ENCODE results near the gene IFNL1.
"Not testable (repeated sequence)": the region's sequence is repeated elsewhere in the genome, so short reads cannot be mapped to it uniquely, and the experiment has no call there.

Gene IFNL1

DNA sequence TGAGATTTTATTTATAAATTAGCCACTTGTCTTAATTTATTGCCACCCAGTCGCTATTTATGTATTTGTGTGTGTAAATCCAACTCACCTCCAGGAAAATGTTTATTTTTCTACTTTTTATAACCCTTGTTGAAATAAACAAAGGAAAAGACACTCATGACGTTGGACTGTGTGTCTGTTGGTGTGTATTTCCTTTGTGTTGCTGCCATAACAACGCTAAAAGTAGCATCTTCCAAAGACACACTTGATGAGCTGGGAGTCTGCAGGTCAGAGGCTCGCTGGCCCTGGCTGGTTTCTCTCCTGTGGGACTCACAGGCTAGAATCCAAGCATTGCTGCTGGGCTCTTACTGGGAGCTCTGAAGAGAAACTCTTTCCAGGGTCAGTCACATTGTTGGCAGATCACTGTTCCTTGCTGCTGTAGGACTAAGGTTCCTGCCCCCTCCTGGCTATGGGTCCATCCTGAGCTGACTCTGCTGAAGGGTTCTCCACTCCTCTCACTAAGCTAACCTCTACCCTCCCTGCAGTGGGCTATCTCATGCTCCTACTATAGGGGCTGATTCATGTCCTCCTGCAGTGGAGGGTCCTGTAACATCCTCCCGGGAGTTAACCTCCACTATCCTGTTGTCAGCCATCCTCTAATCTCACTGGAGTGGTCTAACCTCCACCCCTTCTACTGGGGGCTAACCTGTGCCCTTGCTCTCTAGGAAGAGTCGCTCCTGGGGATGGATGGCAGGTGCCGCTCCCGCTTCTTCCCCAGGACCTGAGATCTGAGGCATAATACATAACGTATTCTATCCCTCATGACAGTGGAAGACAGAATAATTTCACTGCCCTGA lies 26.0 kb upstream of the IFNL1 start:
- DNase-seq: no peak

DNA sequence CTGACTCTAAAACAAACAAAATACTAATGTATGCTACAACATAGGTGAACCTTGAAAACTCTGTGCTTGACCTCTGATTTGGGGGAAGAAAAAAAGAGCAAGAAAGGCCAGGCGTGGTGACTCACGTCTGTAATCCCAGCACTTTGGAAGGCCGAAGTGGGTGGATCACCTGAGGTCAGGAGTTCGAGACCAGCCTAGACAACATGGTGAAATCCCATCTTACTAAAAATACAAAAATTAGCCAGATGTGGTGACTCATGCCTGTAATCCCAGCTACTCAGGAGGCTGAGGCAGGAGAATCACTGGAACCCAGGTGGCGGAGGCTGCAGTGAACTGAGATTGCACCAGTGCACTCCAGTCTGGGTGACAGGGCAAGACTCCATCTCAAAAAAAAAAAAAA lies 22.3 kb upstream of the IFNL1 start:
- DNase-seq: not testable (repeated sequence)

DNA sequence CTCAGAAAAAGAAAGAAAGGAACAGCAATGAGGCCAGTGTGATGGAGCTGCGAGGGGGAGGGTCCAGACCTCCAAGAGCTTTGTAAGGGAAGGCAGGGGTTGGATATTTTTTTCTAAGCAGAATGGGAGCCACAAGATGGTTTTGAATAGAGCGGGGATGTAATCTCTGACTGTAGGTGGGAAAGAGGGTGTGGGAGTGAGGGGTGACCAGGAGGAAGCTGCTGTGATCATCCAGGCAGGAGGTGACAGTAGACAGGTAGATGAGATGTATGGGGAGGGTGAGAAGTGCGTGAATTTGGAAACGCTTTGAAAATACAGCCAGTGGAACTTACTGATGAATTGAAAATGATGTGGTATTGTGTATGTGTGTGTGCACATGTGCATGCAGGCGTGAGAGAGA lies 20.6 kb upstream of the IFNL1 start:
- DNase-seq: no peak

DNA sequence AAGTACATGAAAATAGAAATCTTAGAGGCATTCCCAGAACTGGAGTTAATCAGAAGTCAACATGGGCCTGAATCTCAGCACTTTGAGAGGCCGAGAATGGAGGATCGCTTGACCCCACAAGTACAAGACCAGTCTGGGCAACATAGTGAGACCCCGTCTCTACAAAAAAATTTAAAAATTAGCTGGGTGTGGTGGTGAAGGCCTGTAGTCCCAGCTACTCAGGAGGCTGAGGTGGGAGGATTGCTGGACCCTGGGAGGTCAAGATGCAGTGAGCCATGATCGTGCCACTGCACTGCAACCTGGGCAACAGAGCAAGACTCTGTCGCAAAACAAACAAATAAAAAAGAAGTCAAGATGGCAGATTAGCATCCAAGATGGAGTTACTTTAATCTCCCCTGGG lies 19.5 kb upstream of the IFNL1 start:
- no peak for DNase-seq

DNA sequence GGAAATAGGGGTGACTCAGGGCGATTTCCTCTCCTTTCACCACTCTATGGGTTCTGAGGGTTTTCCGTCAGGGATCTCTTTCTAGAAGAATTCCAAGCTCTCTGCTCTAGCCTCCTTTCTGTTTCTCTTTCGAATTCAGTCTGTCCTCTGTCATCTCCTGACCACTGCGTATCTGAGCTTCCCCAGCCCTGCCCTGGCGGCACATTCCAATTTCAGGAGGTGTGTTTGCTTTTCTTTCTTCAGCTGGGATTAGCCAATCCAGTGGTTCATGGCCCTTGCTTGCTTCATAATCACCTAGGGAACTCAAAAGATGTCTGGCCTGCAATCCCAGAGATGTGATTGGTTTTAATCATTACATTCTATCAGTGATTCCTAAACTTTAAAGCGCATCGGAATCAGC lies 18.6 kb upstream of the IFNL1 start:
- no peak for DNase-seq

DNA sequence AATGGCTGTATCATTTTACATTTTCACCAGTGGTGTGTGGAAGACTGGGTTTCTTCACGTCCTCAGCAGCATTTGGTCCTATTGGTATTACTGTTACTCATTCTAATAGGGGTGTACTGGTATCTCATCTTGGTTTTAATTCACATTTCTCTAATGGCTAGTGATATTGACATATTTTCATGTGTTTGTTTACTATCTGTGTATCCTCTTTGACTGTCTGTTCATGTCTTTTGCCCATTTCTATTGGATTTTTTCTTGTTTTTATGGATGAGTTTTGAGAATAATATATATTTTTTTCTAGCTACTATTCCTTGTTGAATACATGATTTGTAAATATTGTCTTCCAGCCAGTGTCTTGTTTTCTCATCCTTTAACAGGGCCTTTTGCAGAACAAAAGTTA lies 14.2 kb upstream of the IFNL1 start:
- DNase-seq: no peak

DNA sequence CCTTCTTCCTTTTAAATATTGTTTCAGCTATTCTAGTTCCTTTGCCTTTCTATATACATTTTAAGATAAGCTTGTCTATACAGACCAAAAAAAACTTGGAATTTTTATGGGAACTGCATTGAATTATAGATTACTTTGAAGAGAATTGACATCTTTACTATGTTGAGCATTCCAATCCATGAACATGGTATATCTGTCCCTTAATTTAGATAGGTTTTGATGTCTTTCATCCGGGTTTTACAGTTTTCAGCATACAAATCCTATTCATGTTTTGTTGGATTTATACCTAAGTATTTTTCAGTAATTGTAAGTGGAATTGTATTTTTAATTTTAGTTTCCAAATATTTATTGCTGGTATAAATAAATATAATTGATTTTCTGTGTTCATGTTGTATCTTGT lies 12.2 kb upstream of the IFNL1 start:
- DNase-seq: no peak

DNA sequence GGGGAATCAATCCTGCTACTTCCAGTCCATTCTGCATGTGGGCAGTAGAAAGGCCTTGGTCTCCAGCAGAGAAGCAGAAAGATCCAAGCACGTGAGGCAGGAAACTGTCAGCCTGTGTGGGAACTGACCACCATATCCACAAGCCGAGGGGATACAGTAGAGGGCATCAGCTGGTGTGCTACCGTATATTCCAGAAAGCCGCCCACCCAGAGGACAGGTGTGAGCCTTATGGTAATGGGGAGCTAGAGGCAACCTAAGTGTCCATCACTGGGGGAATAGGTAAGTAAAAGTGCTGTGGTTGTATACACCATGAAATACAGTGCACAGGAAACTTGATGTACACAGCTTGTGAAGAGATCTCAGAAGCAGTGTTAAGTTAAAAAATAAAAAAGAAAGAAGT lies 2.8 kb upstream of the IFNL1 start:
- DNase-seq: no peak

DNA sequence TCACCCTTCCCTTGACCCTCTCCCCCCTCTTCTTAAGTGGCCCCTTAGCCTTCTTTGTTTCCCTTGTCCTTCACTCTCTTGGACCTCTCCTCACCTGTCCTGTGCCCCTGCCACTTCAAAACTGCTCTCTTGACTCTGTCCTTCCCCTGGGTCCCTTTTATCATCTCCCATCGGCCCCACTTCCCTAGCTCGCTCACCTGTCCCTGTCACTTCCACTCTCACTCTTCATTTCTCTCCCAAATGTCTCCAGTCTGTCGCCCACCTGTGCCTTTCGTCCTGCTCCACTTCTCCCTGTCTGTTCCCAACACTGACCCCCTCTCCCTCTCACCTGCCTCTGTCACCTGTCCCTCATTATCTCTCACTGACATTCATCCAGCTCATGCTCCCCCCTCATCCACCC lies 699 bp downstream of the IFNL1 start:
- no peak for DNase-seq

DNA sequence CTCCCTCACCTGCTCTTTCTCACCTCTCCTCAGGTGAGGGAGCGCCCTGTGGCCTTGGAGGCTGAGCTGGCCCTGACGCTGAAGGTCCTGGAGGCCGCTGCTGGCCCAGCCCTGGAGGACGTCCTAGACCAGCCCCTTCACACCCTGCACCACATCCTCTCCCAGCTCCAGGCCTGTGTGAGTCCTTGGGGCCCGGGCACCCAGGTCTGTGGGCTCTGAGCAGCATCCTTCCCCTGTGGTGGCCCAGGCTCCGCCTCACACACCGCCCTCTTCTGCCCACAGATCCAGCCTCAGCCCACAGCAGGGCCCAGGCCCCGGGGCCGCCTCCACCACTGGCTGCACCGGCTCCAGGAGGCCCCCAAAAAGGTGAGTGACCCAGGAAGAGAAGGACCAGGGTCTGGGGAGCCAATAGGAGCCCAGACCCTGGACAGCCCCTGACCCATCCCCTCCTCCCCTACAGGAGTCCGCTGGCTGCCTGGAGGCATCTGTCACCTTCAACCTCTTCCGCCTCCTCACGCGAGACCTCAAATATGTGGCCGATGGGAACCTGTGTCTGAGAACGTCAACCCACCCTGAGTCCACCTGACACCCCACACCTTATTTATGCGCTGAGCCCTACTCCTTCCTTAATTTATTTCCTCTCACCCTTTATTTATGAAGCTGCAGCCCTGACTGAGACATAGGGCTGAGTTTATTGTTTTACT lies 1.9 kb downstream of the IFNL1 start:
- DNase-seq: peak; percentile 18

DNA sequence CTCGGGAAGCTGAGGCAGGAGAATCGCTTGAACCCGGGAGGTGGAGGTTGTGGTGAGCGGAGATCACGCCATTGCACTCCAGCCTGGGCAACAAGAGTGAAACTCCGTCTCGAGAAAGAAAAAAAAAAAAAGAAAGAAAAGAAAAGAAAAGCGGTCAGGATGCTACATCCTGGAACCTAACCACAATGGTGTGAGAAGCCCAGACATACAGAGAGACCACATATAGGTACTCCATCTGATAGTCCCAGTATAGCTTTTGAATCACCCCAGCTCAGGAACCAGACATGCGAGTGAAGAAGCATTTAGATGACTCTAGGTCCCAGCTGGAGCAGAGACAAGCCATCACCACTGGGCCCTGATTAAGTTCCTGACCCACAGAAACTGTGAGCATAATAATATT lies 3.2 kb downstream of the IFNL1 start:
- DNase-seq: no peak

DNA sequence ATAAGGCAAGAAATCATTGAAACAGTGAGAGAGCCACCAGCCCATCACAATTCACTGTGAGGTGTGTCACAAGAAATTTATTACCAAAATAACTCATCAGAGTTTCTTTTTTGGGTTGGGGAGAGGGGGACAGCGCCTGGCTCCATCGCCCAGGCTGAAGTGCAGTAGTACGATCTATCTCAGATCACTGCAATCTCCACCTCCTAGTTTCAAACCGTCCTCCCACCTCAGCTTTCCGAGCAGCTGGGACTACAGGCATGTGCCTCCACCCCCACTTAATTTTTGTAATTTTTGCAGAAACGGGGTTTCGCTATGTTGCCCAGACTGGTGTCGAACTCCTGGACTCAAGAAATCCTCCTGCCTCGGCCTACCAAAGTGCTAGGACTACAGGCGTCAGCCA lies 3.6 kb downstream of the IFNL1 start:
- DNase-seq: no peak

DNA sequence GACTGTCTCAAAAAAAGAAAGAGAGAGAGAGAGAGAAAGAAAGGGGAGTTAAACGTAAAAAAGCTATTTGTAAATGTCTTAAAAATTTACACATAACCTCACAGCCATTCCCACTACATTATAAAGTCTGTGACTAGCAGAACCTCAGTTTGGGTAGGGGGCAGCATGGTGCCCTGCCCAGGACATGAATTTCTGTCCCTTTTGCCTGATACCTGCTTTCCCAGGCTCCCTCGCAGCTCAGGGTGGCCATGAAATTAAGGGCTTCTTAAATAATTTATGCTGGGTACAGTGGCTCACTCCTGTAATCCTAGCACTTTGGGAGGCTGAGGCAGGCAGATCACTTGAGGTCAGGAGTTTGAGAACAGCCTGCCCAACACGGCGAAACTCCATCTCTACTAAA lies 4.8 kb downstream of the IFNL1 start:
- no peak for DNase-seq

DNA sequence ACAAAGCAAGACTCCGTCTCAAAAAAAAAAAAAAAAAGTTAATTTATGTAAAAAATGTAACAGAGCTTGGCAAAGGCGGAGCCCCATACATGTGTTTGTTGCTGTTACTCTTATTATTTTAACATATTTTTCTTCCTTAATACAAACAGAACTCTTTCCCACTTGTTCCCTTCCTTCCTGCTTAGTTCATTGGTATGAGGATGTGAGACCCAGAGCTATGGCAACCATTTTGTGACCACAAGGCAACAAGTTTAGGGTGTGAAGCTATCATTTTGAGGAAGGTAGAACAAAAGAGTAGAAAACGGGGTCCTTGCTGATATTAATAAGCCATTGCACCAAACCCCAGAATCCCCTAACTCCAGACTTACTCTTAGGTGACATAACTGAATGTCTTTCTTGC lies 5.4 kb downstream of the IFNL1 start:
- DNase-seq: no peak

DNA sequence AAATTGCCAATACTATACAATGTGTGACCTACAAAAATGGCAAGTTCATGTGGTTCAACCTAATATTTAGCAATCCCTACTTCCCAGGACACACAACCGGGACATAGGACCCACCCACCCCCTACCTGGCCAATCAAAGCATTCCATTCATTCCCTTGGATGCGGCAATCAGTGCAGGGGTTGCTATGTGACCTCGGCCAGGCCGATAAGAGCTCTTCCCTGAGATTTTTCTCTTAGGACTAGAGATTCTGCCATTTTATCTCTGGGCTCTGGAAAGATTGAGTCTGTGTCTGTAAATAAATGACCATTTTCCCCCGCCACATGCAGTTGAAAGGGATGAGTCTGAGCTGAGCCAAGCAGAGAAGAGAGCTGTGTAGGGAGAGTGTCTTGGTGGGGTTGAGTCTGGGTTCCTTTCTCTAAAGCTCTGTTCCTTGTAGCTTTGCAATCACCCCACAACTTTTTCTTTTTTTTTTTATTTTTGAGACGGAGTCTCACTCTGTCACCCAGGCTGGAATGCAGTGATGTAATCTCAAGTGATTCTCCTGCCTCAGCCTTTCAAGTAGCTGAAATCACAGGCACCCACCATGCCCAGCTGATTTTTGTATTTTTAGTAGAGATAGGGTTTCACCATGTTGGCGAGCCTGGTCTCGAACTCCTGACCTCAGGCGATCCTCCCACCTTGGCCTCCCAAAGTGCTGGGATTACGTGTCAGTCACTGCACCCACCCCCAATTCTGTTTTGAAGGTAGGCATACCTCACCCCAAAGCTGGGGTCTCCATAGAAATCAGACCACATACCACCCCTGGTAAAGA lies 7.4 kb downstream of the IFNL1 start:
- DNase-seq: no peak

DNA sequence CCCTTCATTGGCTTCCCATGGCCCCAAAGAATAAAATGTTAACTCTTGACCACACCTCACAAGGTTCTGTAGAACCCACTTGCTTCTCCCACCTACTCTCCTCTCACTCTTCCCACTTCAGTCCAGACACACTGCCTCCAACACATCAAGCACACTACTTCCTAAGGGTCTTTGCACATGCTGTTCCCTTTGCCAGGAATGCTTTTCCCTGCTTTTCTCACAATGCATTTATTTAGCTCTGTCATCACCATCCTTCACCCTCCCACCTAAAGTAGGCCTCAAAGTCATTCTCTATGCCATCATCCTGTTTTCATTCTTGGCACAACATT lies 7.9 kb downstream of the IFNL1 start:
- DNase-seq: no peak

DNA sequence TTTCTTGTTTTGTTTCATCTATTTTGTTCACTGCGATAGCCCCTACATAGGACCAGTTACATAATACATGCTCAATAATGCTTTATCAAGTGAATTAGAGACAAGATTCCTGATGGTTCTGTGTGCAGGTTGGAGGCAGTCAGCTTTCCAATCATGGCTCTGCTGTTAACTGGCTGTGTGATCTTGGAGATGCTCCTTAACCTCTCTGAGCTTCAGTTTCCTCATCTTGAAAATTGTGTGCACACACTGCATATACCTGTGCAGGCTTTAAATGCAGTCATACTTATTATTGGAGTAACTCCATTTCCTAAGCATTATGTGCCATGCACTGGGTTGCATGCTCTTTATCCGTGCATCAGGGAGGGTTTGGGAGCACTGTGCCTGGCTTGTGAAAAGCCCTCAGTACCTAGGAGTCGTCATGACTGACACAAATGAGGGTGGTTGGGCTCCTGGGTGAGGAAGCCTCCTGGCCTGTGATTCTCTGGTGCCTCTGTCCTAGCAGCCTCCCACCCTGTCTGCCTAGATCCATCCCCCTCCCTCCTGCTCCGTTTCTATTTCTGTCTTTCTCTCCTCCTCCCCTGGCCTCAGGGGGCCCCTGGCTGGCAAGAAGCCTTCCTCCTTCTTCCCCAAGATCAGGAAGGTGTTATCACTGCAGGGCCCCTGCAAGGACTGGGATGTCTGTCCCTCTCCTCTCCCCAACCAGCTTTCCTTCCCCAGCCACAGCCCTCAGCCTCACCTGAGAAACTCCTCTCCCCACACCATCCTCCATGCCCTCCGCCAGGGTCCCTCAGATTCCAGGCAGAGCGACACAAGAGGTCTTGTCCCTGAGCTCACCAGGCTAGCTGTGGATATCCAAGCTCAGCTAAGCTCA lies 8.7 kb downstream of the IFNL1 start:
- DNase-seq: no peak

DNA sequence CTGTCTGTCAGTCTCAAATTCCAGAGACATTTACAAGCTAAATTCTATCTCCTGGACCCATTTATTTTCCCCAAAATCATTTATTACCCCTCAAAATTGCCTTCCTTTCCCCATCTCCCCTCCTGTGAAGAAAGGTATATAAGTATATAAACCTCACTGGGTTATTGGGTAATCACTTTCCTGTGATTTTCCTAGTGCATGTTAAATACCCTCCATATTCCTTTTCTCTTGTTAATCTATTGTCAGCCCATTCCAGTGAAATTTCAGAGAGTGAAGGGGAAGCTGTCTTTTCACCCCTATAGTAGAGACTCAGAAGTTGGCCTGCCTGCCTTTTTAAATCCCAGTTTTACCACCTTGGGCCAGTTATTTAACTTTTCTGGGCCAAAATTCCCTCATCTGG lies 9.9 kb downstream of the IFNL1 start:
- DNase-seq: no peak

DNA sequence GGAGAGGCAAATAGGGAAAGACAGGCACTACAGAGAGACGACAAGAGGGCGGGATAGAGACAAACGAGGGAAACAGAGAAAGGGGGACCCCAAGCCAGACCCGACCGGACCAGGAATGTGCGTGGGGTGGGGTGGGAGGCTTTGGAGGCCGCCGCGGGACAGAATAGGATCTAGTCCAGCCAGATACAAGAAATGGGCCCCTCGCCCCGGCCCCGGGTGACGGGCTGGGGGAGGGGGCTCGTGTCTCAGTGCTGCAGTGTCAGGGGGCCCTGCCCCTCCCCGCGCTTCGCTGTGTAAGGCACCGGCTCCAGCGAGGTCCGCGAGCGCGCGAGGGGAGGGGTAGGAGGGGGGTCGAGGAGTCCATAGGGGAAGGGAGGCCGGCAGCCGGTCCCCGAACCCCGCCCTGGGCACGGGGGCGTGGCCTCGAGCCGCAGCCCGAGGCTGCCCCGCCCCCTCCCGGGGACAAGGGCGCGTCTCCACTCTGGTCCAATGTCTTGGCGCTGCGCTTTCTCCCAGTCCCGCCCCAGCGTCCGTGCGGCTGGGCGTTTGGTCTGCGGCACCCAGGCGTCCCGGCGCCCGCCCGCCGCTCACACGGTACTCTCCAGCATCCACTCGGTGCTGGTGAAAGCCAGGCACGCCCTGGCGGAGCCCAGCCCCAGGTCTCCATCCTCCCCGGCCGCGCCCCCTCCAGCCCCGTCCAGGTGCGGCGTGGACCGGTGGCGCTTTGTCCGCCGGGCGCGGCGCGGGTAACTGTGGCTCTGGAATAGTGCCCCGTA lies 11.0 kb downstream of the IFNL1 start:
- no peak for DNase-seq

DNA sequence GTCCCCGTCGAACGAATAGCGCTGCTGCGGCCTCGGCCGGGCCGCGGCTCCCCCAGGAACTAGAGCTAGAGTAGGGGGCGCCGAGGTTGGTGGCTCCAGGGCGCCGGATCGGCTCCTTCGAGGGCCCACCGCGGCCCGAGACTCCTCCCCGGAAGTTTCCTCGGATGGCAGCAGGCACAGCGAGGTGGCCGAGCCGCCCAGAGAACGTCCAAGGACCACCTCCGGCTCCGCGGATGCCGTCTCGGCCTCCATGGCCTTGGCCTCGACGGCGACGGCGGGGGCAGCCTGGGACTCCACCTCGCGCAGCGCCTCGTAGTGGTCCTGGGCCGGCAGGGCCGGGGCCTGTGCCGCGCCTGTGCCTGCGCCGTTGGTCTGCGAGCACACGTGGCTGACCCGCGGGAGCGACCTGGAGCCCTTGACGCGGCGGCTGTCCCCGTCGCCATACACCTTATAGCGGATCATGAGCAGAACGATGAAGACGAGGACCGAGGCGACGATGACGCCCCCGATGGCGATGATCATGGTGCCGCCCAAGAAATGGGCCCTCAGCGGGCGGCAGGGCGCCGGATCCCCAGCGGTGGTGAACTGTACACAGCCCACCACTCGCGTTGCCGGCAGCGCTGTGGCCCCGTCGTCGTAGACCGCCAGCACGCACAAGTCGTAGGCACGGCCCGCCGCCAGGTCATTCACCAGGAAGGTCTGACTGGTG lies 11.8 kb downstream of the IFNL1 start:
- DNase-seq: no peak

DNA sequence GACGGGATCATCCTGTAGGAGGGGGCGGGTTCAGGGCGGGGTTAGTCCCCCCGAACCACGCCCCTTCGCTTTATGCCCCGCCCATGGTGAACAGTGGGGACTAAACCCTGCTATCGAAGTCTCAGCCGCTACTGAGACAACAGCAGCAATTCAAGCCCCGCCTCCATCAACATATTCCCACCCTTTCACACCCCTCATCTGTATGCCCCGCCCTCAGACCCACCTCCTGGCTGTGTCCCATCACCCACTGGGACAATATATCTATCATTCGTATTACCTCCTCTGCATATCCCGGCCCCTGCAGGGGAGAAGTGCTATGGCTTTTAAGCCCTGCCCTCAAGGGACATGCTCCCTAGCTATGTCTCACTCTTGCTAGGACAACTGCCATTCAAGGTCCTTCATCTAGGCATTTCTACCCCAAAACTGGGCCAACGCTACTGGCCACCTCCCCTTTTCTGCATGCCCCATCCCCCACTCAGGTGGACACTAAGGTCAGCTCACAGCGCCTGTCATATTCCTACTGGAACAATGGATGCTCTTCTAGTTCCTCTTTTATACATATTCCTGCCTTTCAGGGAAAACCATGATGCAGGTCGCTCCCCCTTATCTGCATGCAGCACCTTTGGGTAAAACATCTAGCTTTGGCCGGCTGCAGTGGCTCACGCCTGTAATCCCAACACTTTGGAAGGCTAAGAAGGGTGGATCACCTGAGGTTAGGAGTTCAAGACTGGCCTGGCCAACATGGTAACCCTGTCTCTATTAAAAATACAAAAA lies 12.5 kb downstream of the IFNL1 start:
- no peak for DNase-seq
